ENCODE results near the gene RPN2.
"Not testable (repeated sequence)": the region's sequence is repeated elsewhere in the genome, so short reads cannot be mapped to it uniquely, and the experiment has no call there.

Gene RPN2

DNA sequence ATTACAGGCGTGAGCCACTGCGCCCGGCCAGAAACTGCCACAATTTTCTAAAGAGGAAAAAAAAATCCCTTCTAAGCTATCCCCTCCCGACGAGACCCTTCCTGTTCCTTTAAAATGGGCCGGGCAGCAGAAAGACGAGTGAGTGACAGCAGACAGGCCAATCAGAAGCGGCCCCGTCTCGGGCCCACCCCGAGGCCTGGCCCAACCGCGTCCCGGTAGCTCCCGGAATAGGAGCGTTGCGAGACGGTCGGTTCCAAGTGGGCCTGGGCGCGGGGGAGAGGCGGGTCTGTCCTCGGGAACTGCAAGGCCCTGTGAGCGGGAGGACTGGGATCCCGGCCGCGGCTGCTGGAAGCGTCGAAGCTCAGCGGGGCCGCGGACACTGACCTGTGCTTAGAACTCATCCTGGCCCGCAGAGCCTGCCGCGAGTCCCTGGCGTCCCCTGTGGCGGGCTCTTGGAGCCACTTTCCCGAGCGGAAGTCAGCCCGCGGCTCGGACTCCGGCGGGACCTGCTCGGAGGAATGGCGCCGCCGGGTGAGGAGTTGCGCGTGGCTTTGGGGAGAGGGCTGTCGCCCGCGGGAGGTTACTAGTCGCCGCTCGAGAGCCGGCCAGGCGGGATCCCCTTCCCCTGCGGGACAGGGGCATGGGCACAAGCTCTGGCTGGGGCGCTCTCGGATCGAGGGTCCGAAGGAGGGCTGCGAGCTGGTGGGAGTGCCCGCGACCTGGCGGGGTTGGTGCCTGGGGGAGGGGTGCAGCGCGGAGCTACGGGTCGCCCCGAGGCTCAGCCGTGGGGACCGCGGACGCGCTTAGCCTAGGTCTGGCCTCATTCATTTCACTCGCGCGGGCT, at the start of gene RPN2, which contains the start of gene MROH8:
TSS of gene RPN2 (plus strand) at position 492 of the 844 bp plus-strand sequence. CDS start at position 519, 27 bp downstream.
TSS of gene MROH8 (minus strand) at position 710 of the 844 bp plus-strand sequence.
- DNase-seq: peak; percentile 97

- no peak for DNase-seq
Observed at GRCh38 chr20:37131486-37131885, 47.6 kb upstream of the RPN2 start.

DNA sequence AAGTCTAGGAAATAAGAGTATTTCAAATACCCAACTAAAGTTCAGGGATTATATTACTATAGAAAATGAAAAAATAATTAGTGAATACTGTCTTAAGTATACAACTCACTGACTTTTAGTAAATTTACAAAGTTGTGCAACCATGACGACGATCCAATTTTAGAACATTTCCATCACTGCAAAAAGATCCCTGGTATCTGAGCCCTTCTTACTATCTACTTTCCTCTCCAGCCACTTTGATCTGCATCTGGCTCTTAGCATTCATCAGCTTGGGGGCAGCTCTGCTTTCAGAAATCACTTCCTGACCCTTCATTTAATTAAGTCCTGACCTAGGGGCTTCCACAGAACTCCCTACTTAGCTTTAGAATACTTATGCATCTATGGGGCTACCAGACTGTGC, 45.2 kb upstream of the RPN2 start:
- no peak for DNase-seq

- DNase-seq: no peak
Observed at GRCh38 chr20:37137547-37137946, 41.6 kb upstream of the RPN2 start.

- DNase-seq: peak; percentile 38
Observed at GRCh38 chr20:37142708-37143107, 36.4 kb upstream of the RPN2 start.

- DNase-seq: peak; percentile 37
Observed at GRCh38 chr20:37144856-37145404, 34.2 kb upstream of the RPN2 start.

GRCh38 chr20:37147250-37147649, 31.9 kb upstream of the RPN2 start:
- DNase-seq: no peak

DNA sequence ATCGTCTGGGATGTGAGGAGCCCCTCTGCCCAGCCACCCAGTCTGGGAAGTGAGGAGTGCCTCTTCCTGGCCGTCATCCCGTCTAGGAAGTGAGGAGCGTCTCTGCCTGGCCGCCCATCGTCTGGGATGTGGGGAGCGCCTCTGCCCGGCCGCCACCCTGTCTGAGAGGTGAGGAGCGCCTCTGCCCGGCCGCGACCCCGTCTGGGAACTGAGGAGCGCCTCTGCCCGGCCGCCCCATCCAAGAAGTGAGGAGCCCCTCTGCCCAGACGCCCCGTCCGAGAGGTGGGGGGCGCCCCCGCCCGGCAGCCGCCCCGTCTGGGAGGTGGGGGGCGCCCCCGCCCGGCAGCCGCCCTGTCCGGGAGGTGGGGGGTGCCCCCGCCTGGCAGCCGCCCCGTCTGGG, 28.3 kb upstream of the RPN2 start:
- DNase-seq: not testable (repeated sequence)

DNA sequence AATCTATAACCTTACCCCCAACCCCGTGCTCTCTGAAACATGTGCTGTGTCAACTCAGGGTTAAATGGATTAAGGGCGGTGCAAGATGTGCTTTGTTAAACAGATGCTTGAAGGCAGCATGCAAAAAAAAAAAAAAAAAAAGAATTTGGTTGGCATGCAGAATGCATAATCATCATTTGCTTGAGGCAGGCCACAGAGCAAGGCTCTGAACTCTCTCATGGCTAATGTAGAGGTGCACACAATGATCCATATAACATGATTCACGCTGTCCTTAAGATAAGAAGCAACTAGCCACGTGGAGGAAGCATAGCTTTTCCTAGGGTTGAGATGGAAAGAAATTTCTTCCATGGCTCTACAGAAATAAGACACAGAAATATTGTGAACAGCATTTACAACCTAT, 27.6 kb upstream of the RPN2 start:
- DNase-seq: no peak

GRCh38 chr20:37152284-37152683, 26.8 kb upstream of the RPN2 start:
- no peak for DNase-seq

GRCh38 chr20:37154684-37155298, 24.3 kb upstream of the RPN2 start:
- DNase-seq: no peak

DNA sequence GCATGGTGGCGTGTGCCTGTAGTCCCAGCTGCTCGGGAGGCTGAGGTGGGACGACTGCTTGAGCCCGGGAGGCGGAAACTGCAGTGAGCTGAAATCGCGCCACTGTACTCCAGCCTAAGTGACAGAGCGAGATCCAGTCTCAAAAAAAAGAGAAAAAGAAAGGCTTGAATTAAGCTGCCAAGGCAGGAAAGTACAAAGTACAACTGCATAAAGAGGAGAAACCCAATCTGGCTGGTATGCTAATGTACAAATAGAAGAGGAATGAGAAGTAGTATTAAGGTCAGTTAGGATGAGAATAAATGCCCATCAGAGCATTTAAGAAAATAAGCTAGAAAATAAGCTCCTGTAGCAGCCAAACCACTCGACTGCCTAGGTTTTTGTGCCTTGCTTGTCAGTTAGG, 23.1 kb upstream of the RPN2 start:
- DNase-seq: no peak

DNA sequence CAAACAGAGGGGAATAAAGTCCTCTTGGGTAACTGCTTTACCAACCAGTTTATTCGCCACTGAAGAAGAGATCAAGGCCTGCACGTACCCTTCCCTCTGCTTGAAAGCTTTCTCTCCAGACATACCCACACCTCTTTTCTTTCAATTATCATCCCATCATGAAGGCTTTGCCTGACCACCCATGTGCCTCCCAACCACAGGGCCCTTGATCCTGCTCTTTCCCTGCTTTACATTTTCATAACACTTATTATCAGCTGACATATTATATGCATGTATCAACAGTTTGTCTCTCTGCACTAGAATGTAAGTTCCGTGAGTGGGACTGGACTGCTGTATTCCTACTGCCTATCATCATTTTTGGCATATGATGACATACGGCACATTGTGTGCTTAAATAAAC, 20.9 kb upstream of the RPN2 start:
- no peak for DNase-seq

- DNase-seq: no peak
Observed at GRCh38 chr20:37160683-37161082, 18.4 kb upstream of the RPN2 start.

GRCh38 chr20:37161830-37162549, 17.1 kb upstream of the RPN2 start:
- DNase-seq: no peak

DNA sequence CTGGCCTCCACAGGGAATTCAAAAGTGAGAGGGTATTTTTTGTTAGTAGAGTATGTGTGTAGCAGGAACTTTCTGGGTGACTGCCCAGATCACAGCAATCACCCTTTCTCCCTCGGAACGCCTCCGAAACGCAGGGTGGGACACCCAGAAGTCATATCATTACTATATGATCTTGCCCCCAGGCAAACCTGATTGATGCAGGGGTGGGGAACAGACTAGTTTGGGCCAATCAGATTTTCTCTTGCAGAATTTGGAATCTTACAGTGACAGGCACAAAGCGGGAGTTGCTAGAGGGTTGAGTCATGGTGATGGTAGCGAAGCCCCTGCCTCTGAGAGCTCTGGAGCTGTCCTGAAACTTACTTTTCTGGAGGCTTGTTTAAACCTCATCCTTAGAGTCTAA, 16.5 kb upstream of the RPN2 start:
- no peak for DNase-seq

GRCh38 chr20:37163832-37164554, 15.1 kb upstream of the RPN2 start:
- DNase-seq: no peak

DNA sequence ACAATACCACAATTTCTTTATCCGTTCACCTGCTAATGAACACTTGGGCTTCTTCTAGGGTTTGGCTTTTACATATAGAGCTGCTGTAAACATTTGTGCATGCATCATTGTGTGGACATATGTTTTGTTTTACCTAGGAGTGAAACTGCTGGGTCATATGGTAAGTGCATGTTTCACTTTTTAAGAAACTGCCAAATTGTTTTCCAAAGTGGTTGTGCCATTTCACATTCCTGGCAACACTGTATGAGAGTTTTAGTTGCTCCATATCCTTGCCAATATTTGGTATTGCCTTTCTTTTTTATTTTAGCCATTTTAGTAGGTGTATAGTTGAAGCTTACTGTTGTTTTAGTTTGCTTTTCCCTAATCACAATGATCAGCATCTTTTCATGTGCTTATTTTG, 14.1 kb upstream of the RPN2 start:
- no peak for DNase-seq

GRCh38 chr20:37166867-37167266, 12.3 kb upstream of the RPN2 start:
- DNase-seq: no peak

DNA sequence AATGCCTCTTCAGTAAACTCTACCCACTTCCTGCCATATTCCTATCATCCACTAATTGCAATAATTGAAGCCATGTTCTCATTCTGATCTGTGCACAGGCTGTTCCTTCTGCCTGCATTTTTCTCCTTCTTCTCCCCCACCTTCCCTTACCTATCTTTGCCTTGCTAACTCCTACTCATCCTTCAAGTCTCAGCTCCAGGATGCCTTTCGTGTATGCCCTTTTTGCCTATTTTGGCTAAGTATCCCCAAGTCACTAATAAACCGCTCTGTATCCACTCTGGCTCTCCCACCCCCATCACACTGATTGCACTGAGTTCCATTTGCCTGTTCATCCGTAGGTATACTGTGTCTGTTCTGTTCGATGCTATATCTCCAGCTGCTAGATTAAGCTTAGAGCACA, 6.3 kb upstream of the RPN2 start:
- no peak for DNase-seq

- DNase-seq: peak; percentile 55
Observed at GRCh38 chr20:37179683-37180524, 774 bp downstream of the RPN2 start.

DNA sequence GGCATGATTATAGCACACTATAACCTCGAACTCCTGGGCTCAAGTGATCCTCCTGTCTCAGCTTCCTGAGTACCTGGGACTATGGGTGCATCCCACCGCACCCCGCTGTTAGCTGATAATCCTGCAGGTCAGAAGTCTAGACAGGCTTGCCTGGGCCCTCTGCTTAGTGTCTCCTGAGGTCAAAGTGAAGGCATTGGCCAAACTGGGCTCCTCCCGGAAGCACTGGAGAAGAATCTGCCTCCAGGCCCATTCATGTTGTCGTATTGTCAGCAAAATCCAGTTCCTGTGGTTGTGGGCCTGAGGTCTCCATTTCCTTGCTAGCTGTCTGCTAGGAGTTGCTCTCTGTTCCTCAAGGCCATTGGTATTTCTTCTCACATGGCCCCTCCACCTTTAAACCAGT, 6.6 kb downstream of the RPN2 start:
- no peak for DNase-seq

All from kidney glomerular epithelial cell (primary cell).